COR-L47 (cell line): ENCODE data around the gene SPATA20.

Experiments used
- DNase-seq: peaks from one replicate; lab custom pipeline; 2025; lab: John Stamatoyannopoulos, UW

Gene SPATA20

DNA sequence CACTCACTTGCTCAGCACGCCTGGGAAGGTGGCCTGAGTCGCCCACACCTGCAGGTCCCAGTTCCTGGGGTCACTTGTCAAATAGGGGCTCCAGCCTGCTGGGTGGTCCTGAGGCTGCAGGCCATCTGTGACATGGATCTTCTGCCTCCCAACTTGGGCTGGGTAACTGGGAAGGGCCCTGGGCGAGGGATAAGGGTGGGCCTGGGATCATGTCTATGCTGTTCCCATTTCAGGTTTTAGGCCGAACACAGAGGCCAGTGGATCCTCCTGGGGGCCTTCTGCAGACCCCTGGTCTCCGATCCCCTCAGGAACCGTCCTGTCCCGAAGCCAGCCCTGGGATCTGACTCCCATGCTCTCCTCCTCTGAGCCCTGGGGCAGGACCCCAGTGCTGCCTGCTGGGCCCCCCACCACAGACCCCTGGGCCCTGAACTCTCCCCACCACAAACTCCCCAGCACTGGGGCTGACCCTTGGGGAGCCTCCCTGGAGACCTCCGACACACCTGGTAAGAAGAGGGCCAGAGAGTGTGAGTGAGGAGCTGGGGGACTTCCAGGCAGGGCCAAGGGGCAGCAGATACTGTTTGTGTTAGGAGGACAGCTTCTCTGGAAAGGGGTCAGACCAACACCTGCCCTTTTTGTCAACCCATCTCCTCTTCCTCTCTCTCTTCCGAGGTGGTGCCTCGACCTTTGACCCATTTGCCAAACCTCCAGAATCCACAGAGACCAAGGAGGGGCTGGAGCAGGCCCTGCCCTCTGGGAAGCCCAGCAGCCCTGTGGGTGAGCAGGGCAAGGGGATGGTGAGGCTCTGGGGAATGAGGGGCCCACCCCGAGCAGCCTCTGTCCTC, 6.2 kb upstream of the SPATA20 start:
- DNase-seq = no peak

DNA sequence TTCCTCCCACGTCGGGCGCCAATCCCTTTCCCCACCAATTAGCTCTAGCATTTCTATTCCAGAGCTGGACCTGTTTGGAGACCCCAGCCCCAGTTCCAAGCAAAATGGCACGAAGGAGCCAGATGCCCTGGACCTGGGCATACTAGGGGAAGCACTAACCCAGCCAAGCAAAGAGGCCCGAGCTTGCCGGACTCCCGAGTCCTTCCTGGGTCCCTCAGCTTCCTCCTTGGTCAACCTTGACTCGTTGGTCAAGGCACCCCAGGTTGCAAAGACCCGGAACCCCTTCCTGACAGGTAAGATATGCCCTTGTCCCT, 5.6 kb upstream of the SPATA20 start:
- no peak for DNase-seq

DNA sequence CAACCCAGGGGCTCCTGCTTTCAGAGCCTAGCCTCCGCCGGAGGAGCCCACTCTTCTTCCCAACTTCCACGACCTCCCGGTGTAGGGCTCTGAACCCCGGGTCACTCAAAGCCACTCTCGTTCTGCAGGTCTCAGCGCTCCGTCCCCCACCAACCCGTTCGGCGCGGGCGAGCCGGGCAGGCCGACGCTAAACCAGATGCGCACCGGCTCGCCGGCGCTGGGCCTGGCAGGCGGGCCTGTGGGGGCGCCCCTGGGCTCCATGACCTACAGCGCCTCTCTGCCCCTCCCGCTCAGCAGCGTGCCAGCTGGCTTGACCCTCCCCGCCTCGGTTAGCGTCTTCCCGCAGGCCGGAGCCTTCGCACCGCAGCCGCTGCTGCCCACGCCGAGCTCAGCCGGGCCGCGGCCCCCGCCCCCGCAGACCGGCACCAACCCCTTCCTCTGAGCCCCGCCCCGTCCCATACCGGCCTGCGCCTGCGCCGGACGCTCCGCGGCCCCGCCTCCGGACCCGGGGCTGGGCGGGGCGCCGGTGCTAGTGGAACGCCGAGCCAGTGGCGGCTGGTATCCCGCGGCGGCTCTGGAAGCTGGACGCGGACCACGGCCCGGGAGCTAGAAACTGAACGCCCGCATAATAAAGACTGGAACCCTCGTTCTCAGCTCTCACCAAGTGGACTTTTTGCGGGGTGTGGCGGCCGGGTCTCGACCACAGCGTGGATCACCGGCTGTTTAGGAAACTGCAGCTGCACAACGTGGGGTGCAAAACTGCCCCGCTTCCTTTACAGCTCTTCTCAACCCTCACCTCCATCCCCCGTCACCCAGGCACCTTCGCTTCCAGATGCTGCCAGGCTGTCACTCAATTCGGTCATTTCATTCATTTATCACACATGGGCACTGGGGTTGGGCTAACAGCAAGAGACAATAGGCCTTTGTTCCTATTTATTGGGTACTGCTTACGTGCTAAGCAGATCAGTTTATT, 5.0 kb upstream of the SPATA20 start:
- peak; percentile 45 for DNase-seq

DNA sequence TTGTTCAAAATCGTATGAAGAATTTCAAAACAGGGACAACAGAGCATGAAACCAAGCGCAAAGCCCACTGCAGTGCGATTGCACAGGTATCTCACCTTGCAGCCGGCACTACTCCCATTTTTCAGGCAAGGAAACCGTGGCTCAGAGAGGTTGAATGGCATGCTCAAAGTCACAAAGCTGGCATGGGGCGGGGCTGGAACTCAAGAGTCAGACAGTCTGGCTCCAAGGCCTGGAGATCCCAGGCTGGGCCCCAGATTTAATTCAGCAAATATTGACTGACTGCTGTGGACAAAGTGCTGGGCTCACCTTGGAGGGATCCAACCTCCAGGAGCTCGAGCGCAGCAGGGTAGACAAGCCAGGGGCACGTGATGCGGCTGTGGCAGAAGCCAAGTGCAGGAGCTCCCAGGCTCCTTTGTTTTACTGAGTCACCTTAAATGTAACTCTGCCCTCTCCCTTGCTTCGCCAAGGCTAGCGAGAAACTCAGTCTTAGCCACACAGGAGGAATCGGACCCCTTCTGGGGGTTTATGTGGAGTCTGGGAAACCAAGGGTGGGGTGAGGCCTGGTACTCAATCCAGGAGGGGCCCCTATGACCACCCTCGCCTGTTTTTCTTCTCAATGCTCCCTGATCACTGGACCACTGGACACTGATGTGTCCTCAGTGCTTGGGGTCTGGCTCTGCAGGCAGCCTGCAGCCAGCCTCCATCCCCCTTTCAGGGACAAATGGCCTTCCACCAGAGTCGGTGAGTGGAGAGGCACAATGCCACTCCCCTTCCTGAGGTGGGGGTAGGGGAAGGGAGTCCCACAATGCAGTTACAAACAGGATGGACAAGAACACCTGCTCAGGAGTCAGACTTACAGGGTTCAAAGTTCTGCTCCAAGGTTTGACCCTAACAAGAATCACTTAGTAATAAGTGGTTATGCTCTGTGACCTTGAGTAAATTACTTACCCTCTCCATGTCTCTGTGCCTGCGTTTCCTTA, 3.9 kb upstream of the SPATA20 start:
- DNase-seq = no peak

- DNase-seq = no peak
Observed at GRCh38 chr17:50544516-50544915, 2.5 kb upstream of the SPATA20 start.

DNA sequence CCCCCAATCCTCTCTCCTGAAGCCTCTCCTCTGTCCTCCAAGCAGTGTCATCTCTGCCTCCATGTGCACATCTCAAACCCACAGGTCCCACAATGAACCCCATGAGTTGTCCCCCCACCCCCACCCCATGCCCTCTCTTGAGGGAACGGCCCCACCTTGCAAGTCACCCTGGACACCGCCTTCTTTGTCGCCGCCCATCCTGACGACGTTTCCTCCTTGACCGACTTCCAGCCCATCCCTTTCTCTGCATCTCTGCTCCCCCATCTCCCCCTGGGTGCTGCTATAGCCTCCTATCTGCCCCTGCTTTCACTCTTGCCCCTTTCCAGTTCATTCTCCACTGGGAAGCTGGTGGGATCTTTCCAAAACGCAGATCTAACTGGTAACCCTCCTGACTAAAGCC, 1.7 kb upstream of the SPATA20 start:
- DNase-seq = no peak

GRCh38 chr17:50546701-50547034, 306 bp upstream of the SPATA20 start:
- DNase-seq = no peak

DNA sequence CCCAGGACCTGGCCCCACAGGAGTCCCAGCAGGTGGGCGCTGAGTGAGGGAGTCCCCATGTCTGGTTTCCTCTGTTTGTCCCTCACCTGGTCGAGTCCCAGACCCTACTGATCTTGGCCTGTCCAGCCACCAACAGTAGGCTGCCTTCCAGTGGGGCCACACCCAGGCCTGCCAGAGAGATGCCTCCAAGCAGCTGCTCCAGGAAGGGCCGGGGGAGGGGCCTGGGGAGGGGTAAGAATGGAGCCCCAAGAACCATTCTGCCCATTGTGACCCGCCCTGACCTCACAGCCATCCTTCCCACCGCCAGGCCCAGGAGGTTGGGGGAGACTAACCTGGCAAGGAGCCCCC, 736 bp downstream of the SPATA20 start:
- DNase-seq = no peak

DNA sequence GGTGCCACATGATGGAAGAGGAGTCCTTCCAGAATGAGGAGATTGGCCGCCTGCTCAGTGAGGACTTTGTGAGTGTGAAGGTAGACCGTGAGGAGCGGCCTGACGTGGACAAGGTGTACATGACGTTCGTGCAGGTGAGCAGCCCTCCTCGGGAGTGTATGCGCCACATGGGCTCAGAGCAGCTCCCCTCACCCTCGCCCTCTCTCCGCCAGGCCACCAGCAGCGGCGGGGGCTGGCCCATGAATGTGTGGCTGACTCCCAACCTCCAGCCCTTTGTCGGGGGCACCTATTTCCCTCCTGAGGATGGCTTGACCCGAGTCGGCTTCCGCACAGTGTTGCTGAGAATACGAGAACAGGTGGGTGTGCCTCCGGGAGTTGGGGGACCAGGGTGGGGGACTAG, 1.9 kb downstream of the SPATA20 start:
- DNase-seq = no peak

- no peak for DNase-seq
Observed at GRCh38 chr17:50549256-50549941, 2.4 kb downstream of the SPATA20 start.

- DNase-seq = no peak
Observed at GRCh38 chr17:50549969-50550368, 3.0 kb downstream of the SPATA20 start.

- DNase-seq = peak; percentile 57
Observed at GRCh38 chr17:50550661-50551432, 3.9 kb downstream of the SPATA20 start.

DNA sequence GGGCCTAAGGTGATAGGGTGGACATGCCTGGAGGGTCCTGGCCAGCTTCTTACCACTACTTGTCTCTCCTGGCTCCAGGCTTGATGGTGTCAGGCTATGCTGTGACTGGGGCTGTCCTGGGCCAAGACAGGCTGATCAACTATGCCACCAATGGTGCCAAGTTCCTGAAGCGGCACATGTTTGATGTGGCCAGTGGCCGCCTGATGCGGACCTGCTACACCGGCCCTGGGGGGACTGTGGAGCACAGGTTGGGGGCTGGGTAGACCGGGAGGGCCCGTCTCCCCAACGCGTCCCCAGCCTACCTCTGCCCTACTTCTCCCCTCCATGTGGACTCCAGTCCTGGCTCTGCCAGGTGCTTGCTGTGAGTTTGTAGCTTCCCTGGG, 4.5 kb downstream of the SPATA20 start:
- no peak for DNase-seq

DNA sequence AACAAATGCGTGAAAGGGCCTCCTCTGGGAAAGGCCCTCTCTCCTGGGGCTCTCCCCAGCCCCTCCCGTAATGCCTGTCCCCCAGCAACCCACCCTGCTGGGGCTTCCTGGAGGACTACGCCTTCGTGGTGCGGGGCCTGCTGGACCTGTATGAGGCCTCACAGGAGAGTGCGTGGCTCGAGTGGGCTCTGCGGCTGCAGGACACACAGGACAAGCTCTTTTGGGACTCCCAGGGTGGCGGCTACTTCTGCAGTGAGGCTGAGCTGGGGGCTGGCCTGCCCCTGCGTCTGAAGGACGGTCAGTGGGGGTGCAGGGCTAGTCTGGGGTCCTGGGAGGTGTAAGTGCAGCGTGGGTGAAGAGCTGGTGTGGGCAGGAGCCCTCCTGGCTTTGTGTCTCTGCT, 4.9 kb downstream of the SPATA20 start:
- no peak for DNase-seq

GRCh38 chr17:50554201-50554600, 7.2 kb downstream of the SPATA20 start:
- DNase-seq = no peak

- DNase-seq = peak; percentile 84
Observed at GRCh38 chr17:50556803-50557202, 9.8 kb downstream of the SPATA20 start.

DNA sequence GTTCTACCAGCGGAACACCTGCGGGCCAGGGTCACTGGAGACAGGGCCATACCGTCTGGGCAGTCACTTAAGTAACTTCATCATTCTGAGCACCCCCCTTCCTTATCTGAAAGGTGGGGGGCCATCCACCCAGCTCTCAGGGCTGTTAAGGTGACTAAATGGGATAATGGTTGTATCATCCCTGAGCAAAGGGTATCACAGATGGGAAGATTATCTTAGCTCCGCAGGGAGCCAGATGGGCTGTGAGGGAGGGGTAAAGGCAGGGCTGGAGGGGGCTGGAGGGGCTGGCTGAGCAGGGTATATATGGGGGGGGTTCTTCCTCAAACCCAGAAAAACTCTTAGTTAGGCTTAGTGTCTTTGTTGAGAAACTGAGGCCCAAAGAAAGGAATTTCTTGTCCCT, 10.7 kb downstream of the SPATA20 start:
- no peak for DNase-seq

DNA sequence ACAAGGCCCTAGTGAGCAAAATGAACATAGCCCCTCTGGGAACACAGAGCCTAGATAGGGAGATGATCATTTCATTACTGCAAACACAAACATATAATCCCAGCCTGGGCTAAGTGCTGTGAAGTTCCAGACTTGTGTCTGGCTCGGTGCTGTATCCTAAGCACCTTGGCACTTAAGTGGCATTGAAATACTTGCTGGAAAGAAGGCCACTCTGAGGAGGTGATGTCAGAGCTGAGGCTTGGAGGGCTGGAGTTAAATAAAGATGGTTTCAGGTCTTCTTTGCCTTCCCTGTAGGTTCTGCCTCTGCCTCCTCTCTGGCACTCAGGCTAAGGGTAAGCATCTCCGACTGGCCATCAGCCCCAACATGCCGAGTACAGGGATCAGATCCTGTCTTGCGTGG, 11.1 kb downstream of the SPATA20 start:
- no peak for DNase-seq

DNA sequence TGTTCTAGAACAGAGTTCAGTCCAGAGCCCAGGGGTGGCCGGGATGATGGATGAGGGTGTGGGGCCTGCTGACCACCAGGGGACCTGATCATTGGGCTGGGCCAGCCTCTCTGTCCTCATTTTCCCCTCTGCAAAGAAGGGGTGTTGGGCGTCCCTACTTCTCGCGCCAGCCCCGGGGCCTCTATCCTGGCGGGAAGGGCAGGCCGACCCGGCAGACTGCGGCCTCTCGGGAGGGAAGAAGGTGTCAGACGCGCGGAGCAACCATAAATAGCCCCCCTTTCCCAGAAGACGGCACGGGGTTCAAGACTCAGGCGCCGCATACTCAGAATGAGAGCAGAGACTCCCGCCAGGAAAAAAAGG, 11.6 kb downstream of the SPATA20 start:
- DNase-seq = no peak

- DNase-seq = no peak
Observed at GRCh38 chr17:50558941-50559614, 12.1 kb downstream of the SPATA20 start.
